ENCODE data around the gene ATXN10.
"Not testable (repeated sequence)": the region's sequence is repeated elsewhere in the genome, so short reads cannot be mapped to it uniquely, and the experiment has no call there.

ATXN10 gene

DNA sequence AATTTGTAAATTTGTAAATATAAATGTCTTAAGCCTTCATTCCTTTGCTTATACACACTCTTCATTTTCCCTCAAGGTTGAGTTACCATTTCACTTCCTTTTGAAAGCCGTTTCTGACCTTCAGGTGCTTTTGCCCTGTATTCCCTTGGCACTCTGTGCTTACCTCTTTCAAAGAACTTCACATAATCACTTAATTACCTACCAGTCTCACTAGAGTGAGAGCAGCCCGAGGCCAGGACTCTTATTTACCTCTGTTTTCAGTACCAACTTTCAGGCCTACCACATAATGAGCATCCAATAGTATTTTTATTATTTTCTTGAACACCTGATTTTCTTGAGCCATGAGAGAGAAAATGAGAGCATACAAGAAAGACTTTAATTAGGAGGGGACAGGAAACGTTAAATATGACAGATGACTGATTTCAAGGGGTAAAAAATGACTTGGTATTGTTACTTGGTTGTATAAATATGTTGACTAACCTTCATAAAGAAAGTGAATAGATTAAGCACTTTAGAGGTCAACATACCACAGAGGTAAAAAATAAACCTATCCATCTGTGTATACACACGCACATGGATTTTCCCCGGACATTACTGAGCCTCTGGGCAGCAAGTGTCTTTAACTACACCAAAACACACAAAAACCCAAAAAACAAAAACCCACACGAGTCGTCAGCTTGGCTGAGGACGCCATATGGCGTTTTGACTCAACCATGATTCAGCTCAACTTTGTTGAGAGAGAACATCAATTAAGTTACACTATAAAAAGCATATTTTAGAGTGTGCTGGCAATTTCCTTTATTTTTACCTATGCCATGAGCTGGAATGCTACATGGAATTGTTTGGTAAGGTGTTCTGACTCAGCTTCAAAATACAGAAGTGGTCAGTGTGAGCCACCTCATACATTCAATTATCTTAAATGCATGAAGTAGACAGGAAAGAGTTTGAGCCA, 7.6 kb downstream of the ATXN10 start:
- DNase-seq = no peak

DNA sequence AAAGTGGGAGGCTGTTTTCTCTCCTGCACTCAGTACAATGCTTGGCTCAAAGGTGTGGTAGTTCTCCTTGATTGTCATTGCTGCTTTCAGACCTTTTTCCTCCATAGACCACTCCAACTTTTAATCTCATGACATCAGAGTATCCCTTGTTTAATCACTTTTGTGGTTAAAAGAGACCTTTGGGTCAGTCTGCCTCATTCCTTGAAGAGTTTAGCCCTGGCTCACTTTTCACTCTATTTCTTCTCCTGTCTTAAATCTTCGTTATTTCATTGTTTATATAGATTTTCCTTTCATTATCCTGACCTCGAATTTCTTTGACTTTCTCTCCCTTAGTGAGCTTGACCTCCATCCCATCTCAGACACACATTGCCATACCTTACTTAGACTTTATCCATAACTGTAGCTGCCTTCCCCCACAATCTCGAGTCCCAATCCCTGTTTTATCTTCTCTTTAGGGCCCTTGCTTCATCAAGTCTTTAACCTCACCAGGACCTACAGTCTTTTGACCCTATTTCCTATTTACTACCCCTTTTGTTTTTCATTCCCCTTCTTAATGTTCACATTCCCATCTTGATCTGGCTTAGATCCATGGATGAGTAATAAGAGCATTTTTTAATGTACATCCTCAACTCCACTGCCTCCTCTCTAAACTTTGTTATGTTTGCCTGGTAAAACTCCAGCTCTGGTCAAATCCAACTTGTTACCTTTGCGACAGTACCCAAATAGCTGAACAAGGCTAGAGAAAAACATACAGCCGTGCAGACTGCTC, 9.5 kb downstream of the ATXN10 start:
- DNase-seq = peak; percentile 69

DNA sequence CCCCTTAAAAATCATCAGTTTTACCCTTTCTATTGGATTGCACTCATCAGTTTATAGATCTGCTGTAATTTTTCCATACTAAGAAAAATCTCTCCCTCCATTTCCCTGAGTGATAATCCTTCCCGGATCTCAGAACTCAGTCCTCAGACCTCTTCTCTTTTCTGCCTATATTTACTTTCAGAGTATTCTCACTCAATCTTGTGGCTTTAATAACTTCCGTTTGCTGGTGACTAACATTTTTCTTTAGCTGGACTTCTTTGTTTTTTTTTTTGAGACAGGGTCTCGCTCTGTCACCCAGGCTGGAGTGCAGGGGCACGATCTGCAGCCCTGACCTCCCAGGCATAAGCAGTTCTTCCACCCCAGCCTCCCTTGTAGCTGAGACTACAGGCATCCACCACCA, 10.4 kb downstream of the ATXN10 start:
- no peak for DNase-seq

DNA sequence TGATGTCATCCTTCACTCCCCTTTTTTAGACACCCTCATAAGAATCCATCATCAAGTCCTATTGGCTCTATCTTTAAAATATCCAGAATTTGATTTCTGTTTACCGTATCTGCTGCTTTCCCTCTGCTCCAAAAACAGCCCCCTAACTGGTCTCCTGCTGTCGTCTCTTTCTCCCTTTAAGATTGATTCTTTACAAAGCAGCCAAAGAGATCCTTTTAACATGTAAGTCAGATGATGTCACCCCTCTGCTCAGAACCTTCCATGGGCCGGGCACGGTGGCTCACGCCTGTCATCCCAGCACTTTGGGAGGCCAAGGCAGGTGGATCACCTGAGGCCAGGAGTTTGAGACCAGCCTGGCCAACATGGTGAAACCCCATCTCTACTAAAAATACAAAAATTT, 11.1 kb downstream of the ATXN10 start:
- not testable (repeated sequence) for DNase-seq

DNA sequence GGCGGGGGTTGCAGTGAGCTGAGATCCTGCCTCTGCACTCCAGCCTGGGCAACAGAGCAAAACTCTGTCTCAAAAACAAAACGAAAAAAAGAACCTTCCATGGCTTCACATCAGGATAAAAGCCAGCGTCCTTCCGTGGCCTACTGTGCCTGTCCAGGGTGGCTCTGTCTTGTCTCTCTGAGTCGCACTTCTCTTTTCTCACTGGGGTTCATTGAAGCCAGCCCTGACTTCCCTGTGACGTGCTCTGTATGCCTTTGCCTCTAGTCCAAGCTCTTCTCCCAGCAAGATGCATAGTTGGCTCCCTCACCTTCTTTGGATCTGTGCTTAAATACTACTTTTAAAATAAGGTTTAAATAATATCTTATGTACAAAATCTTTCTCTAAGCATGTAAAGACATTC, 11.6 kb downstream of the ATXN10 start:
- no peak for DNase-seq

DNA sequence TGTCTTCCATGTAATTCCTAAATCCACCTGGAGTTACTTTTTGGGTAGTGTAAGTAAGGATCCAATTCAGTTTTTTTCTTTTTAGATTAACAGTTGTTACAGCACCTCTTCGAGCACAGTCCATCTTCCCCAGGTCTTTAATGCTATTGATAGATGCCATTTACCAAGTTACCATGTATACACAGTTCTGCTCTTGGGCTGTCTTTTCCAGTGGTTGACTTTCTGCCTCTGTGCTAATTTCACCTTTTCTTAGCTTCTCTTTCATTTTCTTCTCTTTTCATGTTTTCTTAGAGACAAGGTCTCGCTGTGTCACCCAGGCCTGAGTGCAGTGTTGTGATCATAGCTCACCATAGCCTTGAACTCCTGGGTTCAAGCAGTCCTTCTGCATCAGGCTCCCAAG, 12.0 kb downstream of the ATXN10 start:
- DNase-seq = no peak

DNA sequence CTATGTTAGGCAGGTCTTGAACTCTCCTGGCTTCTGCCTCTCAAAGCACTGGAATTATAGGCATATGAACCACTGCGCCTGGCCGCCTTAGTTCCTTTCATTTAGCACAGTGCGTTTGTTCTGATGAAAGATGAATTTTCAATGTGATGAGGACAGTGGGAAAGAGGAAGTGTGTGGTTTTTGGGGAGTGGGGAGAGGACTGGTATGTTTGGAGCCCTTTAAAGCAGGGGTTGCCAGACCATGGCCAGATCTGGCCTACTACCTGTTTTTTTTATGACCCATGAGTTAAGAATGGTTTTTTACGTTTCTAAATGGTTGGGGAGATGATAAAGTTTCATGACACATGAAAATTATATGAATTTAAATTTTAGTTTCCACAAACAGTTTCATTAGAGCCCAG, 12.5 kb downstream of the ATXN10 start:
- peak; percentile 33 for DNase-seq

DNA sequence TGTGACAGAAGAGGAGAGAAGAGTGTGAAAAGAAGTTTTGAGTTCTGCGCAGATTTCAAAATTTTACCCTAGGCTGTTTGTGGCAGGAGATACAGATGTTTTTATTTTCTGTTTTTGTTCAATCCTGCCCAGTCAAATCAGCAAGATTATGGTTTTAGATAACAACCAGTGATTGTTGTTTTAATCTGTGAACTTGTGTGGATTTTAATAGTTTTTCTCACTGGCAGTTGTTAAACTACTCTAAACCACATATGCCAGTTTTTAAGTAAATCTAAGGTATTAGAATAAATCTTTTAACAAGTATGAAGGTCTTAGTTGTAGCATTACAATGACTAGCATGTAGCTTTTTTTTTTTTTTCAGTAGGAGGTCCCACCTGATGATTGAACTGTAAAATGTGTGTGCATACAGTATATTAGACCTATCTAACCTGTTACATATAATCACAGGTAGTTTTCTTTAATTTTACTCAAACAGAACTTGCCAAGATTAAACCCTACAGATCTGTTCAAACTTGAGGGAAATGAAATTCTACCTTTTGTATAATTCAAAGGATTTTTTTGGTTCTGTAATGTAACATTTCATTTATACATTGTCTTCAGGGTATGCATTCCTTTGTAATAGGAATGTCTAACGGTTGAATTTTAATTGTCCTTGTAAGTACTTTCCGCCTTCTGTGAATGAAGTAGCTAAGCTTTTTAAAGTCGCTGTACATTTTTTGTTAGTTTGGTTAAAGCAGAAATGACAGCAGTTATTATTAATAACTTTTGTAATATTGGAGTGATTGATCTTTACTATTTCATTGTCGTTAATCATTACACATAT, 13.3 kb downstream of the ATXN10 start:
- DNase-seq = no peak

DNA sequence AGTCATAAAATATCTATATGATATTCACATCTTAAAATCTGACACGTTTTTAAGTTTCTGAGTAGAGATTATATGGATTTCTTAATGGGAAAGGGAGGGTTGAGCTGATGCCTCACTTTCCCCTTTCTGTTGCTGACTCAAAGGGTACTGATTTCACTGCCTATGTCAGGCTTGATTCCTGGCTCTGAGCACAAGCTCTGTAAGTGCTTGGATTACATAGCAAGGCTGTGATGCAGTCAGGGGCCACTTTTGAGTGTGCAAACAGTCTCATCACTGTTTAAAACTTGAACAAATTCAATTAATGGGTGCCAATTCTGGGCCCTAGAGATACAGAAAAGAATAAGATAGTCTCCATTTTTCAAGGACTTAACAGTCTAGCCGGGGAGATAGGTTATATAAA, 14.4 kb downstream of the ATXN10 start:
- peak; percentile 34 for DNase-seq

DNA sequence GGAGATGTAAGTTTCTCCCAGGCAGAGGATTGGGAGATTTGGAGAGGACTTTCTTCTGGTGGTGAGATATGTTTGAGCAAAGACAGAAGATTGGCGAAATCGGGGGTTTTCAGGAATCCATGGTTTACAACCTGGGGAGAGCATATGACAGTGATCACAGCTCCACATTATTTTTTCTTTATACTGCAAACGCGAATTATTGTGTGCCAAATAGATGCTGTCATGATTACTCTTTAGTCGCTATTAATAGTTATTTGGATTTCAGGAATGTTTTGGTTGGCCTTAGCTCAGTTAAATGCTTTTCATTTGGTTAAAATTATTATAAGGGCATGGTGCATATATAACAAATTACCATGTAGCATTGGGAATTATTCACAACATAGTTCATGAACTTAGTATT, 15.2 kb downstream of the ATXN10 start:
- peak; percentile 77 for DNase-seq

DNA sequence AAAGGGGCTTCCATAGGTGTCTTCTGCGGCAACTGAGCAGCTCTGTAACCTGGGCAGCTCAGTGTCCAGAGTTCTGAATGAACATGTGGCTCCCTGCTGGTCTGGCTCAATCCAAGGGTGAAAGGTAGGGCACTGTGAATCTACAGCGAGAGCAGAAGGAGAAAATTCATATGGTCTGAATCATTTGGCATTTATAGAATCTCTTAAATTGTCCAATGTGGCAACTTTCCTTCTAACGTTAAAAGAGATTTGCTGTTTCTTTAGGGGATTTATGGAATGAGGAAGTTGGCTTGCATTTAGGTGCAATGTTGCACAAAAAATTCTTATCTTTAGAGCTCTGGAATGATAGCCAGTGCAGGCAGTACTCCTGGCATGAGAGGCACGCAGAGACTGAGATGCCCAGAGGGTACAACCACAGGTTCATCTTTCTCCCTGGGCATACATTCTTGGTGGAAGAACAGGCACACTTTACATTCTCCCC, 17.0 kb downstream of the ATXN10 start:
- DNase-seq = peak; percentile 83

DNA sequence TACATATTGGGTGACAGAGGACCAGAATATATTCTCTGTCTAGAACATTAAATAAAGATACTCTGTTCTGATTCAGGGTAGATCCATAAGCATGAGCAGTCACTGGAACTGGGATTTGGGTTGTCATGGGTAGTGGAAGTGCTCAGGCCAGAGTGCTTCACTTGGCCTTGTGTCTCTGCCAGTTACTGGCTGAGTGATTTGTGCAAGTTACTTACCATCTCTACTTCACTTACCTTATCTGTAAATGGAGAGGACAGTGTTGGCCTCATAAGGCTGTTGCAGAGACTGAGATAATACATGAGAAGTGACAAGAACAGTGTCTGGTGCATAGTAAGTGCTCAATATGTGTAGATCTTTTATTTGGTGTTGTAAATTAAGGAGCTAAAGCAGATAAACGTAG, 17.6 kb downstream of the ATXN10 start:
- no peak for DNase-seq

DNA sequence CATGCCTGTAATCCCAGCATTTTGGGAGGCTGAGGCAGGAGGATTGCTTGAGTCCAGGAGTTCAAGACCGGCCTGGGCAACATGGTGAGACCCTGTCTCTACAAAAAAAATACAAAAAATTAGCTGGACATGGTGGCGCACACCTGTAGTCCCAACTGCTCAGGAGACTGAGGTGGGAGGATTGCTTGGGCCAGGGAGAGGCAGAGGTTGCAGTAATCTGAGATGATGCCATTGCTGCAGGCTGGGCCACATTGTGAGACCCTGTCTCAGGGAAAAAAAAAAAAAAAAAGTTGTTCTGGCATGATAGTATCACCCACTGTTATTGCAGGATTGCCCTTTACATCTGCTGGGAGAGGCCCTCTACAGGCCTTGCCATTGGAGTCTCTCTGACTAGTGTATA, 18.4 kb downstream of the ATXN10 start:
- DNase-seq = no peak

DNA sequence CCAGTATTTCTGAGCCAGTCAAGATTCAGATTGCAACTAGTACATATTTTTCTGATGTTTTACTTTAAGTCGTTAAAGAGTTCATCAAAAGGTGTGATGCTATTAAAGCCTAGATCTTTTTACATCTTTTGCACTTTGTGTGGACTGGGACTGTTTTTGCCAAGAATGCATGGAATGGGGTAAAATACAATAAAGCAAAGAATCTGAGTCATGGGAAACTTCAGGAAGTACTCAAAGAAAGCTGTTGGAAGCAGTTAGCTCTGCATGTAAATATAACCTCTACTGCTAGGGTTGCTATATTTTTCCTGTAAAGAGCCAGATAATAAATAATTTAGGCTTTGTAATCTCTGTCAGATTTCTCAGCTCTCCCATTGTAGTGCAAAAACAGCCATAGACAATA, 20.9 kb downstream of the ATXN10 start:
- DNase-seq = peak; percentile 51

DNA sequence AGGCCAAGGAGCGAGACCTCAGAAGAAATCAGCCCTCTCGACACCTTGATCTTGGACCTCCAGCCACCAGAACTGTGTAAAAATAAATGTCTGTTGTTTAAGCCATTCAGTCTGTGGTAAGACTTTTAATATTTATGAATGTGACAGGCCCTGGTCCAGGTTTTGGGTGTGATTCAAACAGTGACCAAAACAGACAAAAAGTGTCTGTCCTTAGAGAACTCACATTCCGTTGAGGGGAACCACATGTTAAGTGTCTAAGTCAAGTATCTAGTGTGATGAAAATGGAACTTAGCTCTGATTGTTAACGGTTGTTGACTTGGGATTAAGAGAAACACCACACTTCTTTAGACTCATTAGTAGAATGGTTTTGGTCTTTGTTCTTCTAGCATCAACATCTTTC, 22.2 kb downstream of the ATXN10 start:
- no peak for DNase-seq

DNA sequence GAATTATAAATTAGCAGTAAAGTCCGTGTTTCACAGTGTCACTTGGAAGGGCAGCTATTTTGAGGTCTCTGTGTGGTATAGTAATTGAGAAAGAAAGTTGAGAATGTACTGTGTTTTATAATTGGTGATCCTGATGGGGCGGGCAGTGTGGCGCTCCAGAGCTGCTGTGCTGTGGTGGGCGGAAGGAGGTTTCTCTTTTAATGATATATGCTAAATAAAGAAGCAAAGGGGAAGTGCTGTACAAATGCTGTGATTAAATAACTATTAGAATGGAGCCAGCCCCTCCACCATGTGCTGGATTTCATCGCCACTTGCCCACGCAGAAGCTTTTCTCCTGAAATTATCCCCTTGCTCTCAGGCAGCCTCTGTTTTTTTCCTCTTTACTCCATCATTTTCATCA, 24.6 kb downstream of the ATXN10 start:
- no peak for DNase-seq

DNA sequence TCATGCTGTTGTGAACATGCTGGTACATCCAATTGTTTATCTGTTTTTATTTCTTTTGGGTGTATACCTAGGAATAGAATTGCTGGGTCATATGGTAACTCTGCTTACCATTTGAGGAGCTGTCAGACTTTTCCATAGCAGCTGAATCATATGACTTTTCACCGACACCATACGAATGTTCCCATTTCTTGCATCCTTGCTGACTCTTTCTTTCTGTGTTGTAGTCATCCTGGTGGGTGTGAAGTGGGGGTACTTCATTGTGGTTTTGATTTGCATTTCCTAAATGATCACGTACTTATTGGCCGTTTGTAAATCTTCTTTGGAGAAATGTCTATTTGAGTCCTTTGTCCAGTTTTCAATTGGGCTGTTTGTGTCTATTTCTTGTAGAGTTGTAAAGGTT, 26.5 kb downstream of the ATXN10 start:
- no peak for DNase-seq

DNA sequence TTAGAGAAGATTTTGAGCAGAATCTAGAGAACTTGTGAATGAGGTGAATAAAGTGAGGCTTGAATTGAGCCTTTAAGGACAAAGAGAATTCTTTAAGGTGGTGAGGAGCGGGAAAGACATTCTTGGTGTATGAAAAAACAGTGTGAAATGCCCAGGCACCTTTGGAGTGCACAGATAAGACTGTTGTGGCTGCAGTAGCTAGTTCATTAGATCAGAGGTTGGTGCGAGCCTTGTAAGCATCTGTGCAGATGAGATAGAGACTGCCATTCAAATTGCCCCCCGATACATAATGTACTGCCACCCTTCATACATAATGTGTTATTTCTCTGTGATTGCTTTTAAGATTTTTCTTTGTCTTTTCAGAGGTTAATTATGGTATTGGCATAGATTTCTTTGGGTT, 31.3 kb downstream of the ATXN10 start:
- no peak for DNase-seq

DNA sequence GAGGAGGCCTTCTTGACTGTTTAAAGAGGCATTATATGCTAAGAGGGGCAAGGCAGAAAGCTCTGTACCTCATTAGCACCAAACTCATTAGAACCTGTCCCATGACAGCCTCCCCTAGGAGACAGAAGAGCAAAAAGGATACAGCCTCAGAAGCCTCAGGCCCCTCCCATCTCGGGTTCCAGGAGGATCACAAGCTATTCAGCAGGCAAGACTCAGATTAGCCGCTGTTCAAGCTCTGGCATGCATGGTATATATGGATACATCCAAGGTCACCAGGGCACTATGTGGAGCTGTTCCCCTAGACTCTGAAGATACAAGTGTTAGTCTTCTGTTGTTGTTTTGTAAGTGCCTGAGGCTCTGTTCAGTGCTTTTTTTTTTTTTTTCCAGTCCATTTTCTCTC, 32.1 kb downstream of the ATXN10 start:
- no peak for DNase-seq

DNA sequence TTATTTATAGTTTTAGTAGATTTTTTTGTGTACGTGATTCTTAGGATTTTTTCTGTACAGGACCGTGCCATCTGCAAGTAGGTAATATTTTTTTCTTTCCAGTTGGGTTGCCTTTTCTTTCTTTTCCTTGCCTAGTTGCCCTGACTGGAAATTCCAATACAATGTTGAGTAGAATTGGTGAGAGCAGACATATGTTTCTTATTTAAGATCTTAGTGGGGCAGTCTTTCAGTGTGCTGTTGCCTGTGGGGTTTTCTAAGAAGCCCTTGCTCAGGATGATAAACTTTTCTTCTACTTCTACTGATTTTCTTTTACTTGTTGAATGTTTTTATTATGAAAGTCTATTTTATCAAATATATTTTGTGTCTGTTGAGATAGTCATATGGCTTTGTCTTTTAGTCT, 33.0 kb downstream of the ATXN10 start:
- peak; percentile 34 for DNase-seq

DNA sequence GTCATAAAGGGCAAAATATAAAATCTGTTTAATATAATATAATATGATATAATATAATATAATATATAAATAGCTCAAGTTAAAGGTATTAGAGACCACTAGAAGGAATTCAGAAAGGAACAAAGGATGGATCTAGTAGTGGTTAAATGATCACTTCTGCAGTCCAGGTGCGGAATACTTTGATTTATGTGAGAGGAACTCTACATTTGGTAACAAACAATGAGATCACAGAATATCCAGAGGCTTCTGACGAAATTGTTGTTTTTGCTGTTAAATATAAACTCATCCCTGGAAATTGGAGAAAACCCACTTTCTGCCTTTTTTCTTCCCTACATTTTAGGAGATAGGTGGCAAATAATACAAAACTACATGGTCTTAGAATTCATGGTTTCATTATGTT, 36.0 kb downstream of the ATXN10 start:
- no peak for DNase-seq

DNA sequence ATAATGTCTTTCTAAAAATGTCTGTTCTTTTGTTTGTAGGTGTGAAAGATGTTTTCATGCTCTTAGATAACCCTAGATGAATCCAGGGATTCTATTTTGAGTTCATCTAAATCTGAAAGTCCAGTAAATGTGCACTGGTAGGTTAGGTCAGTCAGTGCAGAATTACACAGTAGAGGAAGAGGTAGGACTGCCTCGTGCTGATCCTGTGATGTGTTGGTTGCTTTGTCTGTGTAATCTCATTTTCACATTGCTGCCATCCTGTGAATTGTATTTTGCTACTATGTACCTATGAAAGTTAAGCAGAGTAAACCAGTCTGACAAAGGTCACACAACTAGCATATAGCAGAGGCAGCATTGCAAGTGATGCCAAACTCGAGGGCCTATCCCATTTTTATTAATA, 36.5 kb downstream of the ATXN10 start:
- no peak for DNase-seq

Measured in fibroblast of skin of scalp (primary cell).